ENCODE data around the gene SAYSD1. TPM values are rescaled to one million over a fixed set of nuclear protein-coding genes. Genes with fewer than 3 reads are reported as not detected.

Gene SAYSD1
- total and polyA plus RNA-seq, 9 of the 15 experiments (the other 6 are each of a cell fraction or from before 2014, with no cell fraction given): 3.5 to 19.1 (median 12.4) TPM

DNA sequence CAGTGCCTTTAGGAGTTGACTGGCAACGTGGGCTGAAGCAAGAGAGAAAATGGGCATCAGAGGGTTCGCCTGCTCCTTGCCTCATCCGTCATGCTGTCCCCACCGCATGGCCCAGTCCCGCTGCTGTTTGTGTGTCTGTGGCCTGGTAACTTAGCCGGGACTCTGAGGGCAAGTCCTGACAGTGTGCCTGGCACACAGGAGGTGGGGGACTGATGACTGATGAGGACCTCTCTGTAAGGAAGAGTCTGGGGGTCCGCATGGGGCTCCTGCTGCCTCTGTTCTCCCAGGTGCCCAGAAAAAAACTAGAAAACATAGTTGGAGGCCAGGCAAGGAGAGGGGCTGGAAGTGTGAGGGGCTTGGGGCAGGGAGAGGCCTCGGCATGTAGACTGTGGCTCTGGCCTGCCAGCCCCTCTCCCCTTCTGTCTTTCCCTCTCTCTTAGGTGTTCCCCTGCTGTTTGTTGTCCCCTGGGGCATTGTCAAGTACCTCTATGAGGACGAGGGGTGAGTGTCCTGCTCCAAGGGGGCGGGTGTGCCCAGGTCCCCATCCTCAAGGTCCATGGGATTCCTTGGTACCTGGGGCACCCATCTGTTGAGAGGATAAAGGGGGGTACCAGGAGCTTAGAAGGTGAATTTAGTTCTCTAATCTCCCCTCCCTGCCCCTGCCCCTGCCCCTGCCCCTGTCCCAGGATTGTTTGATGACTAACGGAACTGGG is 36.9 kb downstream of the SAYSD1 start:
- FAIRE-seq (no peak), ATAC-seq (no peak), DNase-seq (ENCODE audit: extremely low read depth in 1 of 4, low spot score in 3 of 4) (no peak)
- Histone ChIP-seq H3K9me1 (ENCODE audit: control insufficient read depth, insufficient read depth, low read length) (no peaks in the 10 kb centered on the region), H3K9me3 (replicated peaks; ENCODE audit: control insufficient read depth, insufficient read depth, low read depth, low read length) (no peaks in the 10 kb centered on the region), H3K4me1 (replicated peaks in 1 of 2; ENCODE audit: control insufficient read depth in 2 of 2, insufficient read depth in 2 of 2, low read length in 2 of 2) (no peaks in the 10 kb centered on the region), H3K27ac (ENCODE audit: extremely low read depth, low read depth, low read length) (no peak overlapping the region), H3K27me3 (ENCODE audit: control insufficient read depth in 2 of 2, insufficient read depth in 2 of 2, low read length in 2 of 2) (peaks cover 14 to 73% of the 10 kb centered on the region in 2 experiments; a peak in 4 of 5 replicates), H3K9ac (ENCODE audit: insufficient read depth in 1 of 2, low read depth in 2 of 2, low read length in 2 of 2) (no peak overlapping the region), H3K4me3 (no peak overlapping the region), H4K20me1 (replicated peaks; ENCODE audit: control insufficient read depth, insufficient read depth, low read length) (peaks cover 10% of the 10 kb centered on the region), H3K4me2 (ENCODE audit: insufficient read depth, low read length) (no peak overlapping the region), H2AFZ (ENCODE audit: low read depth, low read length) (no peak overlapping the region), H3K79me2 (ENCODE audit: control insufficient read depth, insufficient read depth, low read length) (no peaks in the 10 kb centered on the region), H3K36me3 (ENCODE audit: control insufficient read depth, insufficient read depth, low read length) (no peaks in the 10 kb centered on the region)
- ChIA-PET POLR2A (no interaction called here), CTCF (ENCODE audit: low intra/inter-chr PET ratio) (no interaction called here)
- BruUV-seq (replicated peaks): no TSS peak
- in situ Hi-C loops (cut with MboI): no loop called here
- intact Hi-C loops (cut with micrococcal nuclease): no loop called here
- 0% methylated on average over 11 of the region's 11 CpGs for WGBS (ENCODE audit: insufficient coverage, low coverage, missing lambda C conversion rate)
- TF ChIP-seq HDGF (IDR thresholded peaks at IDR 0.05) (no peak), ILF3 (IDR thresholded peaks at IDR 0.05; ENCODE audit: borderline replicate concordance) (no peak), ETV6 (IDR thresholded peaks at IDR 0.05; ENCODE audit: borderline replicate concordance in 1 of 2, low read depth in 2 of 2, low read length in 1 of 2) (no peak), ETV6 (CRISPR knock-in tag; IDR thresholded peaks at IDR 0.05; ENCODE audit: borderline replicate concordance) (no peak), KDM2B (CRISPR knock-in tag; IDR thresholded peaks at IDR 0.05) (no peak), ZNF551 (CRISPR knock-in tag; IDR thresholded peaks at IDR 0.05) (no peak), HDAC8 (tag; IDR thresholded peaks at IDR 0.05) (no peak), ZNF586 (CRISPR knock-in tag; conservative IDR thresholded peaks at IDR 0.05) (no peak), NR2C2 (CRISPR knock-in tag; IDR thresholded peaks at IDR 0.05) (no peak), NR2C2 (tag; IDR thresholded peaks at IDR 0.05) (no peak)
- TF ChIP-seq, protein P1, sequence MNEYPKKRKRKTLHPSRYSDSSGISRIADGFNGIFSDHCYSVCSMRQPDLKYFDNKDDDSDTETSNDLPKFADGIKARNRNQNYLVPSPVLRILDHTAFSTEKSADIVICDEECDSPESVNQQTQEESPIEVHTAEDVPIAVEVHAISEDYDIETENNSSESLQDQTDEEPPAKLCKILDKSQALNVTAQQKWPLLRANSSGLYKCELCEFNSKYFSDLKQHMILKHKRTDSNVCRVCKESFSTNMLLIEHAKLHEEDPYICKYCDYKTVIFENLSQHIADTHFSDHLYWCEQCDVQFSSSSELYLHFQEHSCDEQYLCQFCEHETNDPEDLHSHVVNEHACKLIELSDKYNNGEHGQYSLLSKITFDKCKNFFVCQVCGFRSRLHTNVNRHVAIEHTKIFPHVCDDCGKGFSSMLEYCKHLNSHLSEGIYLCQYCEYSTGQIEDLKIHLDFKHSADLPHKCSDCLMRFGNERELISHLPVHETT (CRISPR knock-in tag; conservative IDR thresholded peaks at IDR 0.05 in 1 of 2, IDR thresholded peaks at IDR 0.05 in 1 of 2): no peak
